ENCODE data around the gene RASGRP1.

The RASGRP1 gene

DNA sequence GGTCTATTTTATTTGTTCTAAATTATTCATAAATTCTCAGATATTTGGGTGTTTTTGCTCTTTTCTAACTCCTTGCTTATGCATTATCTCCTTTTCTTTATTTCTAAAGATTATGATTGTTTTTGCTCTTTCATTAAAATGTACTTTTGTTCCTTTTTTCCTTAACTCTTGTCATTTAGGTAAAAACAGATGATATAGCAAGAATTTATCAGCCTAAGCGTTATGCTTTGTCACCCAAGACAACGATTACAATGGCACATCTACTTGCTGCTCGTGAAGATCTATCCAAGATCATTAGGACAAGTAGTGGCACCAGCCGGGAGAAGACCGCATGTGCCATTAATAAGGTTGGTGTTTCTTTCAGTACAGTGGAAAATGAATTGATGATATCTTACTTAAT is 83.5 kb downstream of the RASGRP1 start:
- TF ChIP-seq CTCF (IDR thresholded peaks at IDR 0.05; ENCODE audit: insufficient read depth, low read length, poor library complexity, severe bottlenecking): no peak
- Histone ChIP-seq H3K4me3 (replicated peaks; ENCODE audit: low read depth, low read length) (no peak overlapping the region), H3K36me3 (ENCODE audit: control insufficient read depth, insufficient read depth, low read length) (peaks cover 5% of the 10 kb centered on the region), H3K27me3 (replicated peaks; ENCODE audit: control insufficient read depth, insufficient read depth, low read length) (no peaks in the 10 kb centered on the region)
- DNase-seq (ENCODE audit: extremely low read depth, insufficient read length): no peak

DNA sequence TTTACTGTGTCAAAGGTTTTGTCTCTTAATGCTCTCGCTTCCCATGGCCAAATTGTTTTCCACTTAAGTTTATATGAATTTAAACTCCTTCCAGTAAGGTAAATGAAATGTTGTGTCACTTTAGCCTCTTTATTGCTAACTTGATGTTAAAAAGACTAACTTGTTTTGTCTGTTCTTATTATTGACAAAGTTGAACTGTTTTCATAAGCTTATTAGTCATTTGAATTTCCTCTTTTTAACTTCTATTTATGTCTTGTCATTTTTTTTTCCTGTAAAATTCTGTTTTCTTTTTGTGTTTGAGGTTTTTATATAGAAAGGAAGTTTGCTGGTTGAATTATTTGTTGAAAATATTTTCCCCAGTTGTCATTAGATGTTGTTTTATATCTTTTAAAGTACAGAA is 84.9 kb downstream of the RASGRP1 start:
- DNase-seq (ENCODE audit: extremely low read depth, insufficient read length): no peak
- Histone ChIP-seq H3K36me3 (ENCODE audit: control insufficient read depth, insufficient read depth, low read length) (peaks cover 8% of the 10 kb centered on the region), H3K4me3 (replicated peaks; ENCODE audit: low read depth, low read length) (no peak overlapping the region), H3K27me3 (replicated peaks; ENCODE audit: control insufficient read depth, insufficient read depth, low read length) (no peaks in the 10 kb centered on the region)
- no peak for TF ChIP-seq CTCF (IDR thresholded peaks at IDR 0.05; ENCODE audit: insufficient read depth, low read length, poor library complexity, severe bottlenecking)

- Histone ChIP-seq H3K36me3 (ENCODE audit: control insufficient read depth, insufficient read depth, low read length) (peaks cover 8% of the 10 kb centered on the region), H3K4me3 (replicated peaks; ENCODE audit: low read depth, low read length) (no peak overlapping the region), H3K27me3 (replicated peaks; ENCODE audit: control insufficient read depth, insufficient read depth, low read length) (no peaks in the 10 kb centered on the region)
- no peak for DNase-seq (ENCODE audit: extremely low read depth, insufficient read length)
- no peak for TF ChIP-seq CTCF (IDR thresholded peaks at IDR 0.05; ENCODE audit: insufficient read depth, low read length, poor library complexity, severe bottlenecking)
Observed at GRCh38 chr15:38479266-38479665, 85.3 kb downstream of the RASGRP1 start.

DNA sequence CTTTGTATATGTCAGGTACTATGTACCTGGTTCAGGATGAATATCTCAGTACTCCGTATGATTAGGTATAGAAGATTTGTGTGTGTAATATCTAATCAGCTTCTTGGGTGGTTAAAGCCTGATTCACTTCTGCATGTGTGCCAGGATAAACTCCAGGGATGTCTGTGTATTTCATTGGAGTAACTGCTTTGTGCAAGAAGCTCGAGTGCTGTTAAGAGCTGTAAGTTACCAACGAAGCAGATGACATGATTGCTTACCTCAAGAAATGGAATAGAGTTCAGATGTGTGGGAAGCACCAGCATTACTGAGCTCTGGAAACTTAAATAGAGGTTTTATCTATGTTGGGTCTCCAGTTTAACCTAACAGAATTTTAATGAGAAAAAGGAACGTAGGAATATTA is 87.0 kb downstream of the RASGRP1 start:
- Histone ChIP-seq H3K4me3 (replicated peaks; ENCODE audit: low read depth, low read length) (no peak overlapping the region), H3K27me3 (replicated peaks; ENCODE audit: control insufficient read depth, insufficient read depth, low read length) (no peaks in the 10 kb centered on the region), H3K36me3 (ENCODE audit: control insufficient read depth, insufficient read depth, low read length) (peaks cover 8% of the 10 kb centered on the region)
- no peak for TF ChIP-seq CTCF (IDR thresholded peaks at IDR 0.05; ENCODE audit: insufficient read depth, low read length, poor library complexity, severe bottlenecking)
- no peak for DNase-seq (ENCODE audit: extremely low read depth, insufficient read length)

DNA sequence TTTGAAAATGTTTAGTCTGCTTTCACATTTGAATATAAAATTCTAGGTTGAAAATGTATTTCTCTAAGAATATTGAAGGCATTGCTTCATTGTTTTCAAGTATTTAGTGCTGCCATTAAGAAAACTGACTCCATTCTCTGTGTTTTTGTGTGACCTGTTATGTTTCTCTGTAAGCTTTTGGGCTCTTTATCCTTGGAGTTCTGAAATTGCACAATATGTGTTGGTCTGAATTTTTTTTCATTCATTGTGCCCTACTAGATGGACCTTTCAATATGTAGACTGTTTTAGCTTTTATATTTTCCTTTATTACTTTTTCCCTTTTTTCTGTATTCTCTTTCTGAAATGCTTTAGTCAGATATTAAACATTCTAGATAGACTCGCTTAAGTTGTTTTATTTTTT is 88.5 kb downstream of the RASGRP1 start:
- no peaks in the 10 kb centered on the region for H3K27me3 ChIP-seq (replicated peaks; ENCODE audit: control insufficient read depth, insufficient read depth, low read length)
- DNase-seq (ENCODE audit: extremely low read depth, insufficient read length): no peak
- H3K36me3 ChIP-seq (ENCODE audit: control insufficient read depth, insufficient read depth, low read length): peaks cover 8% of the 10 kb centered on the region
- no peak for TF ChIP-seq CTCF (IDR thresholded peaks at IDR 0.05; ENCODE audit: insufficient read depth, low read length, poor library complexity, severe bottlenecking)
- no peak overlapping the region for H3K4me3 ChIP-seq (replicated peaks; ENCODE audit: low read depth, low read length)

DNA sequence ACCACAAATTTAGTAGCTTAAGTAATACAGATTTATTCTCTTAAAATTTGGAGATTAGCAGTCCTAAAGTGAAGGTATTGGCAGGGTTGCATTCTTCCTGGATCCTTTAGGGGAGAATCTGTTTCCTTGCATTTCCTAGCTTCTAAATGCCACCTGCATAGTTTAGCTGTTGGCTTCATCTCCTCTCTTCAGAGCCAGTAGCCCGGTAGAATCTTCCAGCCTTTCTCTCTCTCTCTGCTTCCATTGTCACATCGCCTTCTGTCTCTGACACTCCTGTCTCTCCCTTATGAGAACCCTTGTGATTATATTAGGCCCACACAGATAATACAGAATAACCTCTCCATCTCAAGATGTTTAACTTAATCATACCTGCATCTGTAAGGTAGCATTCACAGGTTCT is 89.3 kb downstream of the RASGRP1 start:
- TF ChIP-seq CTCF (IDR thresholded peaks at IDR 0.05; ENCODE audit: insufficient read depth, low read length, poor library complexity, severe bottlenecking): no peak
- Histone ChIP-seq H3K27me3 (replicated peaks; ENCODE audit: control insufficient read depth, insufficient read depth, low read length) (no peaks in the 10 kb centered on the region), H3K4me3 (replicated peaks; ENCODE audit: low read depth, low read length) (no peak overlapping the region), H3K36me3 (ENCODE audit: control insufficient read depth, insufficient read depth, low read length) (peaks cover 8% of the 10 kb centered on the region)
- no peak for DNase-seq (ENCODE audit: extremely low read depth, insufficient read length)
